Activated CD8-positive, alpha-beta memory T cell treated with anti-CD3 and anti-CD28 coated beads, Interleukin-2, amount 50 U/mL, for 1 hour (primary cell): ENCODE measurements around the gene PDLIM7.
A peak's percentile ranks its signal among the peaks of the same experiment; 100 is the strongest.

Source experiments
- DNase-seq: peaks from one replicate; pipeline ENCODE4 v3.0.0-alpha.2; 2020; ENCODE audit errors: extremely low read depth

The PDLIM7 gene

DNA sequence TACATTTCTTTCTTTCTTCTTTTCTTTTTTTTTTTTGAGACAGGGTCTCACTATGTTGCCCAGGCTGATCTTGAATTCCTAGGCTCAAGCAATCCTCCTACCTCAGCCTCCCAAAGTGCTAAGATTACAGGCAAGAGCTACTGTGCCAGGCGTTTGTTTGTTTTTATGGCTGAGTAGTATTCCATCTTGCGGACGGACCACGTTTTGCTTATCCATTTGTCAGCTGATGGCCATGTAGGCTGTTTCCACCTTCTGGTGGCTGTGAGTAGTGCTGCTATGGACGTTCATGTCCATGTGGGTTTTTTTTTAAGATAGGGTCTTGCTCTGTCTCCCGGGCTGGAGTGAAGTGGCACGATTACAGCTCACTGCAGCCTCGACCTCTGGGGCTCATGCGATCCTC, 9.8 kb upstream of the PDLIM7 start:
- DNase-seq, result no peak

- DNase-seq, result no peak
Observed at GRCh38 chr5:177505075-177505474, 7.7 kb upstream of the PDLIM7 start.

- no peak for DNase-seq
Observed at GRCh38 chr5:177504086-177505056, 7.0 kb upstream of the PDLIM7 start.

DNA sequence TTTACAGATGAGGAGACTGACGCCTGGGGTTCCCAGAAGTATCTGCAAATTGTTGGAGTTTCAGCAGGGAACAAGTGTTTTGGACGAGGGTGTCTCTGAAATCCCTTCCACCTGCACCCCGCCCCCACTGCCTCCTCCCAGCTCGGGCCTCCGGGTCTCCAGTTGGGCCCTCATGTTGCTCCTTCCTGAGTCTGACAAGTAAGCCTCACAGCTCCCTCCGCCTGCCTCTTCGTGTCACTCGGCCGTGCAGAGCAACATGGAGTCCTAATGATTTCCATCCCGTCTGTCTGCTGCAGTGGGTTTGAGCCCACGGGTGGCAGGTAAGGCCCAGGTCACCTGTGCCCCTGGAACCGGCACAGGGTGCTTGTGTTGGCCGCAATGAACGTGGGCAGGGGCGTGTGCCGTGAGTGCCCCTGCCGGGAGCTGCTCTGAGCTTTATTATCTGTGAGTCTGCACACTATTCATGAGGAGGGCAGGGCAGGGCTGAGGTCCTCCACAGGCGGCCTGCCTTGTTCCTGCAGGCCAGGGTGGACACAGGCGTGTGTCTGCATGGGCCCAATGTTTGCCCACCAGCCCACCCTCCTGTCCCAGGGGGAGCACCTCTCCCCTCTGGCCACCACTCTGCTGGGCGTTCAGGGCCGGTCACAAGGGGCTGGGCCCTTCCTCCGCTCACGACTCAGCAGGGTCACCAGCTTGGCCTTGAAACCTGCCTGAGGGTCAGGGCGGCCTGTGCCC, 6.1 kb upstream of the PDLIM7 start:
- DNase-seq, result no peak

GRCh38 chr5:177502886-177503285, 5.5 kb upstream of the PDLIM7 start:
- no peak for DNase-seq

DNA sequence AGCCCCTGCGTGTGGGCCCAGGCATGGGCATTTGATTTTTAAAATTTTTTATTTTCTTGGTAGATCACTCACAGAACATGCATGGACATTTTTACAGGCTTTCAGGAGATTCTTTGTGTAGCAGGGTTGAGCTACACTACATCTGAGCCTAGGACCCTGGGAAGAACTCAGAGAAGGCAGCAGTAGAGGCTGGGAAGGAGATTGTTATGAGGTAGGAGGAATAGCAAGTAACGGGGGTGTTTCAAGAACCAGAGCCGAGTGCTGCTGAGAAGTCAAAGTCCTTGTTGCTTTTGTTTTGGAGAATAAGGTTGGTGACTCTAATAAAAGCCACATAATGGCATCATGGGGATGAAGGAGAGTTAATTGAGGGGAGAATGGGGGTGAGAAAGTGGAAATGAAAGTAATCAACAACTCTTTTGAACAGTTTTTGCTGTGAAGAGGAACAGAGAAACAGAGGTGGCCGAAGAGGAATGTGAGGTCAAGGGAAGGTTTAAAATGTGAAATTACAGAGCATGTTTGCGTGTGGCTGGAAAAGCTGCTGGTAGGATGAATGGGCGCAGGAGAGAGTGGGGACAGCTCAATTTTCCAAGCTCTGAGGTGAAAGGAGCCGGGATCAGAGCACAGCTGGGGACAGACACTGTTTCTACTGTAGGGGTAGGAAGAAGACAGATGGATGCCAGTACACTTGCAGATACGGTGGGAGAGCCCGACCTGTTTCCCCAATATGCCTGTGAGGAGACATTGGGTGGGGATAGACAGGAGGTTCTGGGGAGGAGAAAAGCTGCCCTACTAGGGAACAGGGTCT, 4.7 kb upstream of the PDLIM7 start:
- no peak for DNase-seq

DNA sequence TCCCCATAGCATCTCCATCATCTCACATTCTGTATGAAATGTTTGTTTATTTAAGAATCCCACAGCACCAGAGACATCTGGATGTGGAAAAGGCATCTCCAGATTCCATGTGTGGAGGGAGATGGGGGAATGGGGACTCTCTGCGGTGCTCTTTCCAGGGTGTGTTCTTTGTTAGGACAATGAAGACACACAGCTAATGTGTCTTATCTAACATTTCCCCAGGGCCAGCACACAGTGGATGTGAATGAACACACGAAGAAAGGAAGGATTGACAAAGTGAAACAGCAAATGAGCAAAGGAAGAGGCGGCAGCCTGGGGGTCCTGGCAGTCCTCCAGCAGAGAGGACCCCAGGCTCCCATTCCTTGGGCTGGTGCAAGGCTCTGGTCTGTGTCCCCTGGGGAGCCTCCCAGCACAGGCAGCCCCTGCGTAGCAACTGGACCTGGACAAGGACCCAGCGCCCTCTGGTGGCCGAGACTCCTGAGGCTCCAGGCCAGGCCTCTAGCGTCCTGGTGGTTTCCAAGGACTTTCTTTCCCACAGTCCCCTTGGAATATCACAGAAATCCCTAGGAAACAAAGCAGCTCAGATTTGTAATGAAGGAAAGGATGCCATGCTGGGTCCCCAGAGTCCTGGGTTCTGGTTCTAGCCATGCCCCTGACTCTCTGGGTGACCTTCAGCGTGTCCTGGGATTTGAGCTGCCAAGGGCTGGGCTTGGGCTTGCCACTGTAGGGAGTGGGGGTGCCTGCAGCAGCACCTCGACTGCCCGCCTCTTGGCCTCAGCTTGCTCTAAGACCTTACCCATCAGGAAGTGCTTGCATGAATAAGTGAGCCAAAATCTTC, 3.5 kb upstream of the PDLIM7 start:
- DNase-seq, result peak; percentile 68

DNA sequence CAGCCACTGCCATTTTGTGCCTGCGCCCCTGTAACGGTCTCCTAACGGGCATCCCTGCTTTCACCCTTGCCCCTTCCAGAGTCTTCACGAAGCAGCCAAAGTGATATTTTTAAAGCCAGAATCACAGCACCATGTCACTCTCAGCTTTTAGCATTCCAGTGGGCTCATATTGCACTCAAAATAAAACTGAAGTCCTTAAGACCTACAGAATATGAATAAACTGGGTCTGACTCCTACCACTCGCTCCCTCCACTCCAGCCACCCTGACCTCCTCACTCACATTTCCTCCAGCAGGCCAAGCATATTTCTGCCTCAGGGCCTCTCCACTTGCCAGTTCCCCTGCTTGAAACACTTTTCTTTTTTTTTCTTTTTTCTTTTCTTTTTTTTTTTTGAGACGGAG, 2.4 kb upstream of the PDLIM7 start:
- no peak for DNase-seq

DNA sequence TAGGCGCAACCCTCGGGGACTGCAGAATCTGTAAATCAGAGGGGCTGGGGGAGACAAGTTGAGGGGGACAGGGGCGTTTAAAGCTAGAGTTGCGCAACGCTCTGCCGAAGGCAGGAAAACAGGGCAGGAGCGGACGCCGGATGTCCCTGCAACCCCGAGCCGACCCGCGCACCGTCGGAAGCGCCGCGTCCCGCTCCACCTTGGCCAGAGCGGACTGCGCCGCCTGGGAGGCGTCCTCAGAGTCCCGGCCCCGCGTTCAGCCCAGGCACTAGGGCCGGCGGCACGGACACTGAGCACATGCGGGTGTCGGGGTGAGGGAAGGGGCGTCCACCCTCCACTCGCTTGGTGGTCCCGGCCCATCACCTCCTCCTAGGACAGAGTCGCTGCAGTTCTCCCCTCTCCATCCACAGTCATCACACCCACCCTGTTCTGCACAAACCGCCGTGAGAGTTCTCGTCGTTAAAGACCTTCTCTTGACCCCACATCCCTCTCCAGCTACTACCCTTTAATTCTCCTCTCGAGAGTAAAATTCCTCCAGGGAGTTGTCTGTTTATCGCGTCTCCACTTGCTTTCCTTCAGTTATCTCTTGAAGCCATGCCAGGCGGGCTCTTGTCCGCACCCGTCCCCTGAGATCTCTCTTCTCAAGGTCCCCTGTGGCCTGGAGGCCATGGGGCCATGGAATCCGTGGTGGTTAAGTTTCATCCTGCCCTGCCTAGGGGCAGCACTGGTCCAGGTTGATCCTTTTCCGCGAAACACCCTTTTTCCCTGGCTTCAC, 796 bp upstream of the PDLIM7 start:
- DNase-seq, result no peak

GRCh38 chr5:177496727-177497291, 595 bp downstream of the PDLIM7 start:
- no peak for DNase-seq

DNA sequence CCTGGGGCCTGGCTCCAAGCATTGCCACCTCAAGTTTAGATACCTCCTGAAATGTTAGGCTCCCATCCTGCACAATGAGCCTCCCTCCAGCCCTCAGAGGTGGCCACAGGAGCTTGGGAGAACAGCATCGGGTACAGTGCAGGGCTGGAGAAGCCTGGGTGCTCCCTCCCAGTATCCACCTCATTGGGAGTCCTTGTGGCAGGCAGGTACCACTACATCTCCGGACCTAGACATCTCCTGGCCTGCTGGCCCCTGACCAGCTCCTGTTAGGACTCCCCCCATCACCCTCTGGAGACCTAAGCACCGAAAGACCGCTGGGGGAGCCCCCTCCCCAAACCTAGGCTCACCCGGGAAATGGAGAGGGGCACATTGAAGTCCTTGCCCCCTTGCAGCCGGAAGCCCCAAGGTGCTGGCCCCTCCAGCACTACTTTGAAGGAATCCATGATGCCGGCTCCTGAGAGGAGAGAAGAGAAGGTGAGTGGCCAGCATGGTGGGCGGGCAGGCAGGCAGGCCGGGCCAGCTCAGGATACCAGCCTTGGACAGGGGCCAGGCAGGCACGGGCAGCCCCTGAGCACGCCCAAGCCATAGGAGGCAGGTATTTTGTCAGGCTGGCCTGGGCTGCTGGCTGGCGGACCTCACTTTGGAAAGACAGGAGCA, 1.2 kb downstream of the PDLIM7 start:
- DNase-seq, result no peak

- no peak for DNase-seq
Observed at GRCh38 chr5:177495243-177496060, 2.0 kb downstream of the PDLIM7 start.

- no peak for DNase-seq
Observed at GRCh38 chr5:177494346-177495195, 2.8 kb downstream of the PDLIM7 start.

DNA sequence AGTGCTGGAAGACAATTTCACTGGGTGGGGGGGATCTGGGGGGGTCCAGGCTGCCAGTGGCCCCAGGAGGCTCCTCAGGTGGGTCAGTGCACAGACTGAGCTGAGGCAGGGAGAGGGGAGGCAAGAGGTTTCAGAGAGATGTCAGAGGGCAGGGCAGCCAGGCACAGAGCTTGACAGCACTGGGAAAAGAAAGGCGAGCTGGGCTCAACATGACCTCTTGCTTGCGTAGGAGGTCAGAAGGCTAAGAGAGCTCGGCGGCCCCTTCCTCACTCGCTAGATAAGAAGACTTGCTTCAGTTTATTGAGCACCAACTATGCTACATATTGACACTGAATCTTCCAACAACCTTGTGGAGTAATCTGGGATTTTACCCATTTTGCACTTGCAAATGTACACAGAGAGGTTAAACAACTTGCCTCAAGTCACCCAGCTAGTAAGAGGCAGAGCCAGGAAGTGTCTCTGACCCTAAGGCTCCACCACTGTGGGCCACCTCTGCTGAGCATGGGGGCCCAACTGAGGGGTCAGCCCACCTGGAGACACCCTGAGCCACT, 3.5 kb downstream of the PDLIM7 start:
- no peak for DNase-seq

GRCh38 chr5:177492841-177493240, 4.6 kb downstream of the PDLIM7 start:
- DNase-seq, result no peak

- DNase-seq, result no peak
Observed at GRCh38 chr5:177491983-177492746, 5.2 kb downstream of the PDLIM7 start.
